Measurements from ENCODE around the gene SNAP29.

- TF ChIP-seq CTCF (IDR thresholded peaks at IDR 0.05) (no peak), ZFX (IDR thresholded peaks at IDR 0.05; ENCODE audit: borderline replicate concordance) (no peak)
Measured at GRCh38 chr22:20865875-20866445, 7.2 kb downstream of the SNAP29 start.
